Body of pancreas (tissue), 4 donors: ENCODE results near the gene SERAC1. TPM values are rescaled to one million over a fixed set of nuclear protein-coding genes. Genes with fewer than 3 reads are reported as not detected.

Source experiments
- ATAC-seq: fragments of 150-250 bp; one replicate; pipeline ENCODE4 v1.9.1; 2016
- DNase-seq, 4 donors: peaks; one replicate each; pipeline ENCODE4 v3.0.0-alpha.2; 2019
- H3K27ac ChIP-seq, 4 donors: fragments of 200-600 bp; sonication (generic); 1 replicate in 3 of 4; 2 replicates in 1 of 4; pipeline versions ENCODE4 v1.5.1 to v1.6.1; 2016 to 2019; ENCODE audit warnings: mild to moderate bottlenecking in 1 of 4, mixed read lengths in 1 of 4, moderate library complexity in 1 of 4
- H3K27me3 ChIP-seq, 2 donors: fragments of 200-600 bp; sonication (generic); one replicate each; pipeline ENCODE4 v1.6.0; 2016; ENCODE audit warnings: mild to moderate bottlenecking in 1 of 2
- H3K36me3 ChIP-seq, 2 donors: fragments of 200-600 bp; sonication (generic); replicated peaks in 1 of 2; 2 replicates each; pipeline ENCODE4 v1.5.1; 2016; ENCODE audit warnings: low read depth in 2 of 2; ENCODE audit not compliant: insufficient read depth in 1 of 2
- H3K4me1 ChIP-seq: fragments of 200-600 bp; sonication (generic); one replicate; pipeline ENCODE4 v1.6.0; 2016
- H3K4me3 ChIP-seq, 2 donors: fragments of 200-600 bp; sonication (generic); 1 replicate in 1 of 2; 2 replicates in 1 of 2; pipeline ENCODE4 v1.5.1; 2016 to 2019
- H3K9me3 ChIP-seq, 3 donors: fragments of 200-600 bp; sonication (generic); 1 replicate in 2 of 3; 2 replicates in 1 of 3; pipeline ENCODE4 v1.5.1; 2016
- CTCF ChIP-seq, 7 experiments: fragments of 450-650 bp in 4 of 7; fragments of 200-600 bp in 3 of 7; sonication (generic) in 3 of 7; IDR thresholded peaks; one replicate each; pipeline ENCODE4 v1.5.1; 2016 to 2019; ENCODE audit warnings: antibody characterized with exemption in 7 of 7
- POLR2A ChIP-seq, 3 donors: fragments of 450-650 bp; IDR thresholded peaks; one replicate each; pipeline ENCODE4 v1.6.1; 2016; ENCODE audit warnings: antibody characterized with exemption in 3 of 3, mild to moderate bottlenecking in 2 of 3
- WGBS, 2 donors: methylation state at CpG; one replicate each; pipeline ENCODE4 v1.1.5; 2017; 5-methylcytosine and 5-hydroxymethylcytosine counted together
- intact Hi-C: fragments of 100-400 bp; cut with DNase I; formaldehyde crosslinking; loops from one replicate; pipeline ENCODE4 v1.15.1; 2023
- total RNA-seq, 2 donors: library from RNA; depleted of rRNA; stranded (reverse); fragments of >200 nt; gene quantifications; one replicate each; pipeline ENCODE4 v1.1.0, GENCODE V29; 2016

Gene SERAC1
- total RNA-seq, 2 donors from 2014 or later, result 10.5 to 14.8 TPM

GRCh38 chr6:158158748-158159147 lies 9.3 kb downstream of the SERAC1 start:
- peaks cover 0 to 6% of the 10 kb centered on the region in 2 donors for H3K36me3 ChIP-seq
- TF ChIP-seq CTCF (IDR thresholded peaks at IDR 0.05) (no peak), POLR2A (IDR thresholded peaks at IDR 0.05) (no peak)
- H3K27ac ChIP-seq, result no peak overlapping the region
- H3K9me3 ChIP-seq, result no peaks in the 10 kb centered on the region
- ATAC-seq (no peak), DNase-seq (no peak)
- no peak overlapping the region for H3K4me3 ChIP-seq
- no peaks in the 10 kb centered on the region for H3K27me3 ChIP-seq
- H3K4me1 ChIP-seq, result no peaks in the 10 kb centered on the region
- intact Hi-C loops, result no loop called here
- WGBS, 2 donors, result 49 to 62% methylated on average over 2 of the region's 2 CpGs

GRCh38 chr6:158158123-158158522 lies 9.9 kb downstream of the SERAC1 start:
- Histone ChIP-seq H3K27me3 (no peaks in the 10 kb centered on the region), H3K4me1 (no peaks in the 10 kb centered on the region), H3K4me3 (no peak overlapping the region), H3K27ac (no peak overlapping the region), H3K36me3 (peaks cover 0 to 9% of the 10 kb centered on the region in 2 donors), H3K9me3 (no peaks in the 10 kb centered on the region)
- ATAC-seq (no peak), DNase-seq (no peak)
- intact Hi-C loops, result no loop called here
- TF ChIP-seq POLR2A (IDR thresholded peaks at IDR 0.05), result no peak
- no peak for TF ChIP-seq CTCF (IDR thresholded peaks at IDR 0.05)
- 85 to 91% methylated on average over 2 of the region's 2 CpGs for WGBS, 2 donors

- TF ChIP-seq POLR2A (IDR thresholded peaks at IDR 0.05), result no peak
- no peak for TF ChIP-seq CTCF (IDR thresholded peaks at IDR 0.05)
- Histone ChIP-seq H3K9me3 (no peaks in the 10 kb centered on the region), H3K4me3 (no peak overlapping the region), H3K27me3 (no peaks in the 10 kb centered on the region), H3K36me3 (peaks cover 0 to 10% of the 10 kb centered on the region in 2 donors), H3K4me1 (no peaks in the 10 kb centered on the region), H3K27ac (no peak overlapping the region)
- DNase-seq (no peak), ATAC-seq (no peak)
- intact Hi-C loops, result no loop called here
- 85 to 95% methylated on average over 5 of the region's 5 CpGs for WGBS, 2 donors
Observed at GRCh38 chr6:158157064-158157764, 10.8 kb downstream of the SERAC1 start.

- no peak overlapping the region for H3K4me3 ChIP-seq
- no peak for DNase-seq
- WGBS, 2 donors, result 92 to 98% methylated on average over 8 of the region's 8 CpGs
- no peaks in the 10 kb centered on the region for H3K4me1 ChIP-seq
- ATAC-seq, result no peak
- TF ChIP-seq CTCF (IDR thresholded peaks at IDR 0.05) (no peak), POLR2A (IDR thresholded peaks at IDR 0.05) (no peak)
- H3K27ac ChIP-seq, result no peak overlapping the region
- no peaks in the 10 kb centered on the region for H3K27me3 ChIP-seq
- no peaks in the 10 kb centered on the region for H3K9me3 ChIP-seq
- intact Hi-C loops, result no loop called here
- H3K36me3 ChIP-seq, result peaks cover 0 to 10% of the 10 kb centered on the region in 2 donors
Observed at GRCh38 chr6:158154816-158155215, 13.2 kb downstream of the SERAC1 start.

GRCh38 chr6:158153576-158153975 lies 14.5 kb downstream of the SERAC1 start:
- Histone ChIP-seq H3K27ac (no peak overlapping the region), H3K9me3 (no peaks in the 10 kb centered on the region), H3K36me3 (peaks cover 0 to 10% of the 10 kb centered on the region in 2 donors), H3K27me3 (no peaks in the 10 kb centered on the region), H3K4me3 (no peak overlapping the region), H3K4me1 (no peaks in the 10 kb centered on the region)
- intact Hi-C loops, result no loop called here
- 82 to 83% methylated on average over 3 of the region's 3 CpGs for WGBS, 2 donors
- ATAC-seq (no peak), DNase-seq (no peak)
- TF ChIP-seq POLR2A (IDR thresholded peaks at IDR 0.05) (no peak), CTCF (IDR thresholded peaks at IDR 0.05) (no peak)
